ENCODE data around the gene KRTAP10-2.

GRCh38 chr21:44515359-44516165, 35.7 kb downstream of the KRTAP10-2 start:
- no peak for TF ChIP-seq CTCF (IDR thresholded peaks at IDR 0.05)
- TF ChIP-seq POLR2A (IDR thresholded peaks at IDR 0.05), result no peak

All from heart left ventricle (tissue), 13 donors.